GM12801 (cell line): ENCODE results near the gene HPS3.

Source experiments
- CTCF ChIP-seq: IDR thresholded peaks from one replicate; pipeline ENCODE4 v1.5.1; 2011; ENCODE audit warnings: control low read depth; ENCODE audit not compliant: insufficient read length; ENCODE audit errors: extremely low read depth

HPS3 gene

GRCh38 chr3:149114458-149114857, 15.0 kb upstream of the HPS3 start:
- no peak for TF ChIP-seq CTCF

DNA sequence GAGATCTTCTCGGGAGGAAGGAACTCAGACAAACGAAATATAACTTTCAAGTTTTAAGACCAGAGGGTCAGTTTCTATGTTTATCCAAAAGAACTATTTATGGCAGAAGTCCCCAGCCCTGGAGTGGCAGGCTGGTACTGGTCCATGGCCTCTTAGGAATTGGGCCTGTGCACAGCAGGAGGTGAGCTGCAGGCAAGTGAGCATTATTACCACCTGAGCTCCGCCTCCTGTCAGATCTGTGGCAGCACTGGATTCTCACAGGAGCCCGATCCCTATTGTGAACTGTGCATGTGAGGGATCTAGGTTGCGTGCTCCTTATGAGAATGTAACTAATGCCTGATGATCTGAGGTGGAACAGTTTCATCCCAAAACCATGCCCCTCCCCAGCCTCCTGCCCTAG, 14.3 kb upstream of the HPS3 start:
- no peak for TF ChIP-seq CTCF

GRCh38 chr3:149118724-149119123, 10.7 kb upstream of the HPS3 start:
- no peak for TF ChIP-seq CTCF

DNA sequence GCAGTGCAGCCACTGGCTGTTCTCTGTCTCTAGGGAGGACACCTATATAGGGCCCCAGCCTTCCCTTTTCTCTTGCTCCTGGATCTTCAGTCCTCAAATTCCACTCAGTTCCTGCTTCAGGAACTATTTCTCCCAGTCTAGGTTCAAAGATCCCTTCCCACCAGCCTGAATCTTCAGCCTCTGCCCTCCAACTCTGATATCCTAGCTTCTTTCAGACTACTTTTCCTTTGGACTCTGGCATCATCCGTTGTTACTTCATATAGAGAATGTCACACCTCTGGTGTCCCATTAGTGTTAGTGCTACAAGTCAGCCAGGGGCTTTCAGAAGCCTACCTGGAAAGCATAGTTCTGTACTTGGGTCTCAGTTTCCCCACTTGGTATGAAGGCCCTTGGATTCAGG, 10.0 kb upstream of the HPS3 start:
- TF ChIP-seq CTCF, result no peak

- no peak for TF ChIP-seq CTCF
Observed at GRCh38 chr3:149120051-149120972, 9.1 kb upstream of the HPS3 start.

- TF ChIP-seq CTCF, result no peak
Observed at GRCh38 chr3:149122721-149123578, 6.5 kb upstream of the HPS3 start.

DNA sequence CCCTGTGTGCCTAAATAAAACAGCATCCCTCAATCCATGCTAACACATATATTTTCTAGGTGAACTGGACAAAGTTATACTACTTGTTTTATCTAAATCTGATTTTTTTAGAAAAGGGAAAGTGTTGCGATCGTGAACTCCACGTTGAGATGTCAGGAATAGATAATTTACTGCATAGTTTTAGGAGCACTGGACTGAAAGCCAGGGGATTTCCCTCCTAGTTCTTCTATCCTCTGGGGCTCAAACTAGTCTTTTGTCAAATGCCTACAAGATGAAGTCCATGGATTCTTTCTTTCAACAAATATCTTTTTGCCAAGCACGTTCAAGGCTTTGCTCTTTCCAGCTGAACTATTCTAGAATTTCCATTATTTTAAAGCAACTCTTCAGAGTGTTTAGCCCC, 617 bp upstream of the HPS3 start:
- TF ChIP-seq CTCF, result no peak
